ENCODE data around the gene FRMD4B. TPM values are rescaled to one million over a fixed set of nuclear protein-coding genes. Genes with fewer than 3 reads are reported as not detected.

Gene FRMD4B
- total RNA-seq, 6 donors from 2014 or later, result 48.0 to 136 (median 62.8) TPM

DNA sequence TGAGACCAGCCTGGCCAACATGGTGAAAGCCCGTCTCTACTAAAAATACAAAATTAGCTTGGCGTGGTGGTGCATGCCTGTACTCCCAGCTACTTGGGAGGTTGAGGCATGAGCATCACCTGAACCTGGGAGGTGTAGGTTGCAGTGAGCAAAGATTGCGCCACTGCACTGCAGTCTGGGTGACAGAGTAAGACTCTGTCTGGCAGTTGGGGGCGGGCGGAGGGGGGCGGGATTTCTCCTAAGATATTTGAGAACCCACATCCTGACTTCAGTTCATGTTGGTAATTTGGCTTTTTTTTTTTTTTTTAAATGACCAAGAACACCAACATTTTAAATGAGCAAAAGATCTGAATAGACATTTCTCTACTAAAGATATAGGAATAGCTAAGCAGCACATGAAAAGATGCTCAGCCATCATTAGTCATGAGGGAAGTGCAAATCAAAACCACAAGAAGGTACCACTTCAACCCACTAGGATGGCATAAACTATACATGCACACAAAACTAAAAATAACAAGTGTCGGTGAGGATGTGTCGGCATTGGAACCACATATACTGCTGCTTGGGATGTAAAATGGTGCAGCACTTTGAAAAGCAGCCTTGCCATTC, 187.9 kb downstream of the FRMD4B start:
- TF ChIP-seq EP300 (IDR thresholded peaks at IDR 0.05) (no peak), POLR2AphosphoS5 (IDR thresholded peaks at IDR 0.05) (no peak), POLR2A (IDR thresholded peaks at IDR 0.05) (no peak)
- TF ChIP-seq, protein P1, sequence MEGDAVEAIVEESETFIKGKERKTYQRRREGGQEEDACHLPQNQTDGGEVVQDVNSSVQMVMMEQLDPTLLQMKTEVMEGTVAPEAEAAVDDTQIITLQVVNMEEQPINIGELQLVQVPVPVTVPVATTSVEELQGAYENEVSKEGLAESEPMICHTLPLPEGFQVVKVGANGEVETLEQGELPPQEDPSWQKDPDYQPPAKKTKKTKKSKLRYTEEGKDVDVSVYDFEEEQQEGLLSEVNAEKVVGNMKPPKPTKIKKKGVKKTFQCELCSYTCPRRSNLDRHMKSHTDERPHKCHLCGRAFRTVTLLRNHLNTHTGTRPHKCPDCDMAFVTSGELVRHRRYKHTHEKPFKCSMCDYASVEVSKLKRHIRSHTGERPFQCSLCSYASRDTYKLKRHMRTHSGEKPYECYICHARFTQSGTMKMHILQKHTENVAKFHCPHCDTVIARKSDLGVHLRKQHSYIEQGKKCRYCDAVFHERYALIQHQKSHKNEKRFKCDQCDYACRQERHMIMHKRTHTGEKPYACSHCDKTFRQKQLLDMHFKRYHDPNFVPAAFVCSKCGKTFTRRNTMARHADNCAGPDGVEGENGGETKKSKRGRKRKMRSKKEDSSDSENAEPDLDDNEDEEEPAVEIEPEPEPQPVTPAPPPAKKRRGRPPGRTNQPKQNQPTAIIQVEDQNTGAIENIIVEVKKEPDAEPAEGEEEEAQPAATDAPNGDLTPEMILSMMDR (IDR thresholded peaks at IDR 0.05), result no peak
- Histone ChIP-seq H3K9me3 (no peaks in the 10 kb centered on the region), H3K27ac (no peak overlapping the region), H3K4me1 (peaks cover 9 to 17% (median 13%) of the 10 kb centered on the region in 4 donors), H3K36me3 (peaks cover 7 to 49% (median 19%) of the 10 kb centered on the region in 4 donors), H3K4me3 (no peak overlapping the region), H3K27me3 (no peaks in the 10 kb centered on the region)
- 82 to 86% methylated on average over 8 of the region's 8 CpGs for WGBS, 2 donors
- DNase-seq (no peak), ATAC-seq (ENCODE audit: low FRiP score in 2 of 2) (no peak)

DNA sequence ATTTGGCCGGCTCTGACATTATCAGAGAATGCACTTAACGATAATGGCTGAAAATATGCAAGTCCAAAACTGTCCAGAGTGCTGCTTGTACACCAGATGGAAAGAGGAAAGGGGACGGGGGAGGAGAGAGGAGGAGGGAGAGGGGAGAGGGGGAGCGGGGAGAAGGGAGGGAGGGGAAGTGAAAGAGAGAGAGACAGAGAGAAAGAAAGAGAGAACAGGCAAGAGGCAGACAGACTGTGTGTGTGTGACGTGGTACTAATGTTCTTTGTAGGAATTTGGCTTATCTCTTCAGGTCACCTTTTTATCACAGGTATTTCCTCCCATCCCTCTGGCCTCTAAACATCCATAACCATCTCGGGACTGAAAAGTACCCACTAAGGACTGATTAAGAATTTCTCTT, 188.4 kb downstream of the FRMD4B start:
- Histone ChIP-seq H3K36me3 (peaks cover 13 to 55% (median 24%) of the 10 kb centered on the region in 4 donors), H3K9me3 (no peaks in the 10 kb centered on the region), H3K4me3 (no peak overlapping the region), H3K27me3 (no peaks in the 10 kb centered on the region), H3K4me1 (peaks cover 9 to 17% (median 13%) of the 10 kb centered on the region in 4 donors), H3K27ac (no peak overlapping the region)
- WGBS, 2 donors, result 69 to 71% methylated on average over 6 of the region's 6 CpGs
- no peak for DNase-seq
- TF ChIP-seq POLR2A (IDR thresholded peaks at IDR 0.05) (no peak), POLR2AphosphoS5 (IDR thresholded peaks at IDR 0.05) (no peak), EP300 (IDR thresholded peaks at IDR 0.05) (no peak)
- TF ChIP-seq, protein P1 (IDR thresholded peaks at IDR 0.05), result no peak
- no peak for ATAC-seq (ENCODE audit: low FRiP score in 2 of 2)

DNA sequence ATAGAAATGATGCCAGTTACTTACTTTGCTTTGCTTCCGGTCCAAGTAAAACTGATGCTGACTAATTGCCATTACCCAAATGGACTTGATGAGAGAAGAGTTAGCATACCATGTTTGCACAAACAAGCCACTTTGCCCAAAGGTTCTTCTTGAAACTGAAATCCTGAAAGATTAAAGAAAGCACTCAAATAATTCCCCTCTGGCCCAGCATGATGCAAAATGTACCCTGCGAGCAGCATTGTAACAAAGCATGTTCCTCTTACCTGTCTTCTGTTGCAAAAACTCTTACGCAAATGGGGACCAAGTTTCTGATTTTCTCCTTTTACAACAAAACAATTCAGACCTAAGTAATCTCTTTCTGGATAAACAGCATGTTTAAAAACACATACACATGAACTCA, 189.0 kb downstream of the FRMD4B start:
- no peaks in the 10 kb centered on the region for H3K9me3 ChIP-seq
- peaks cover 9 to 17% (median 13%) of the 10 kb centered on the region in 4 donors for H3K4me1 ChIP-seq
- no peak overlapping the region for H3K4me3 ChIP-seq
- ATAC-seq (ENCODE audit: low FRiP score in 2 of 2) (no peak), DNase-seq (no peak)
- peaks cover 14 to 60% (median 30%) of the 10 kb centered on the region in 4 donors for H3K36me3 ChIP-seq
- TF ChIP-seq POLR2A (IDR thresholded peaks at IDR 0.05), result no peak
- TF ChIP-seq, protein P1 (IDR thresholded peaks at IDR 0.05), result no peak
- no peak for TF ChIP-seq EP300 (IDR thresholded peaks at IDR 0.05)
- no peak for TF ChIP-seq POLR2AphosphoS5 (IDR thresholded peaks at IDR 0.05)
- 79 to 90% methylated on average over 3 of the region's 3 CpGs for WGBS, 2 donors
- H3K27me3 ChIP-seq, result no peaks in the 10 kb centered on the region
- no peak overlapping the region for H3K27ac ChIP-seq

DNA sequence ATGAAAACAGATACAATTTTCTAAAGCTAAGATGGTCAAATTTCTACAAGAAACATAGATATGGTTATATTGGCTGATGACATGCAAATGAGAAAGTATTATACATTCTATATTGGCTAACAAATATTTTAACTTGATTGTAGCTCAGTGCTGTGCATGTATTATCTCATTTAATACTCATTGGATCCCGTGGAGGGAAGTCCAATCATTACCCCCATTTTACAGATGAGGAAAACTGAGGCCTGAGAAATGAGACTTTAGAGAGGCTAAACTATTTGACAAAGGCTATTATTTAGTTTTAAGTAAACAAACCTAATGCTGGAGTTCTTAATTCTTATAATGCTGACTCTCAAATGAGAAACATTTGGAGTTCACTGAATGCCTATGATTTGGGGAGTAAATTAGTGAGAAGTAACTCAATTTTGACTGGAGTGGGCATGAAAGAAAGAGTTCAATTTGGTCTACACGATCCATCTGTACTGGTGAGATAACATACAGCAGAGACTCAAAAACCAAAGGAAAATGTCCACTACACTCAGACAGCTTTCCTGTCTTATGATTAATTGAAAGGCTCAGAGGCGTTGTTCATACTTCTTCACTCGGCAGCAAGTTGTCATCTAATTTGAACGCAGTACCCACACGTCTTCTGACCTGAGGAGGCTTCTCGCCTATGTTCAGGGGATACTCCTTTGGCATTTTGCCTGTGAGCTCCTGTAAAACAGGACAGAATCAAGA, 191.3 kb downstream of the FRMD4B start:
- H3K27ac ChIP-seq, result peak overlapping the region in 1 of 4 donors; percentile 58
- H3K4me3 ChIP-seq, result no peak overlapping the region
- H3K4me1 ChIP-seq, result peaks cover 0 to 2% (median 0%) of the 10 kb centered on the region in 4 donors
- TF ChIP-seq, protein P1 (IDR thresholded peaks at IDR 0.05), result no peak
- TF ChIP-seq POLR2AphosphoS5 (IDR thresholded peaks at IDR 0.05) (no peak), POLR2A (IDR thresholded peaks at IDR 0.05) (no peak), EP300 (IDR thresholded peaks at IDR 0.05) (no peak)
- ATAC-seq (ENCODE audit: low FRiP score in 2 of 2) (no peak), DNase-seq (no peak)
- no peaks in the 10 kb centered on the region for H3K27me3 ChIP-seq
- peaks cover 14 to 77% (median 41%) of the 10 kb centered on the region in 4 donors for H3K36me3 ChIP-seq
- no peaks in the 10 kb centered on the region for H3K9me3 ChIP-seq
- 59 to 73% methylated on average over 7 of the region's 7 CpGs for WGBS, 2 donors

All from upper lobe of left lung (tissue), 6 donors.